Activated T-cell treated with anti-CD3 and anti-CD28 coated beads, Interleukin-2, amount 50 U/mL, for 24 hours (primary cell): ENCODE data around the gene FCHO2.

Experiments
- DNase-seq: peaks from one replicate; pipeline ENCODE4 v3.0.0-alpha.2; 2020
- H3K27ac Mint-ChIP-seq: 2 replicates; pipeline ENCODE4 v1.8.0; 2020; ENCODE audit warnings: mild to moderate bottlenecking, mixed read lengths
- H3K27me3 Mint-ChIP-seq: 2 replicates; pipeline ENCODE4 v1.8.0; 2020; ENCODE audit warnings: mixed read lengths
- H3K36me3 Mint-ChIP-seq: 2 replicates; pipeline ENCODE4 v1.8.0; 2020; ENCODE audit warnings: low read depth, mixed read lengths
- H3K4me1 Mint-ChIP-seq: 2 replicates; pipeline ENCODE4 v1.8.0; 2020; ENCODE audit warnings: low read depth, mixed read lengths
- H3K4me3 Mint-ChIP-seq: 2 replicates; pipeline ENCODE4 v1.8.0; 2020; ENCODE audit warnings: mild to moderate bottlenecking, moderate library complexity, mixed read lengths
- H3K9me3 Mint-ChIP-seq: 2 replicates; pipeline ENCODE4 v1.8.0; 2020; ENCODE audit warnings: mixed read lengths

Gene FCHO2

GRCh38 chr5:73097740-73098139 lies 141.9 kb downstream of the FCHO2 start:
- no peak for DNase-seq
- H3K4me1 Mint-ChIP-seq = peaks cover 14% of the 10 kb centered on the region
- H3K27me3 Mint-ChIP-seq = peaks cover 41% of the 10 kb centered on the region
- H3K27ac Mint-ChIP-seq = no peak overlapping the region
- no peaks in the 10 kb centered on the region for H3K36me3 Mint-ChIP-seq
- H3K9me3 Mint-ChIP-seq = peaks cover 5% of the 10 kb centered on the region
- H3K4me3 Mint-ChIP-seq = no peak overlapping the region

- Mint-ChIP-seq H3K9me3 (peaks cover 5% of the 10 kb centered on the region), H3K36me3 (no peaks in the 10 kb centered on the region), H3K4me1 (no peaks in the 10 kb centered on the region), H3K27ac (no peak overlapping the region), H3K27me3 (peaks cover 49% of the 10 kb centered on the region), H3K4me3 (no peak overlapping the region)
- DNase-seq = no peak
Measured at GRCh38 chr5:73100109-73100508, 144.3 kb downstream of the FCHO2 start.

DNA sequence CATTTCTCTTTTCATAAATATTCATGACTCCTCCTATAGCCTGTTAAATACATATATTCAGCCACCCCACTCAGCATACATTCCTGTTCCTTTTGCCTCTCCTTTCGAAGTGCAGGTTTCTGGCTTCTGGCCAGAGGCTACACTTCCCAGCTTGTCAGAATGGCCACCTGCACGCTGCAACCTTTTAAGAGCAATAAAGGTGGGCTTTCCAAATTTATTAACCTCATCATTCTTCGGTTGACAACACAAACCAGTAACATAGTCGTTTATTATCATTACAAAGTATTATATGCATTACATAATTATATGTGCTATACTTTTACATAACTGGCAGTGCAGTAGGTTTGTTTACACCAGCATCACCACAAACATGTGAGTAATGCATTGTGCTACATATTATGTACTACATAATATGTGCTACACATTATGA lies 148.0 kb downstream of the FCHO2 start:
- Mint-ChIP-seq H3K4me3 (no peak overlapping the region), H3K27ac (no peak overlapping the region), H3K27me3 (peaks cover 48% of the 10 kb centered on the region), H3K4me1 (no peaks in the 10 kb centered on the region), H3K36me3 (no peaks in the 10 kb centered on the region), H3K9me3 (no peaks in the 10 kb centered on the region)
- no peak for DNase-seq

DNA sequence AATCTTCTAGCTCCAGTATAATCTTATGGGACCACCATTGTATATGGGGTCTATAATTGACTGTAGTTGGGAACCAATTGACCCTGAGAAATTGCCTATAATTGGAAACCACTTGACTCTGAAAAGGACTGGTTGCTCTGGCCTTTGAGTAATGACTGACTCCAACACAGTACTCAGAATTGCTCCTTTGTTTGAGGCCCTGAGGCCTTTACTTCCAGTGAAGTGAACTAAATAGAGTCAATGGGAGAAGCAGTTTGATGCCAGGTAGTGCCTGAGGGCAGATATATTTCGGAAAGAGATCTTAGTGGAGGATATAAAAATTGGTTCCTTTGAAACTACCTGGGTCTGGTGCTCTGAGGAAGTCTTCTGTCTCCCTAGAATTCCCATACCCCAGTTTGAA lies 148.5 kb downstream of the FCHO2 start:
- Mint-ChIP-seq H3K9me3 (no peaks in the 10 kb centered on the region), H3K27ac (no peak overlapping the region), H3K27me3 (peaks cover 53% of the 10 kb centered on the region), H3K36me3 (no peaks in the 10 kb centered on the region), H3K4me1 (no peaks in the 10 kb centered on the region), H3K4me3 (no peak overlapping the region)
- no peak for DNase-seq

- no peak for DNase-seq
- H3K4me1 Mint-ChIP-seq = no peaks in the 10 kb centered on the region
- peaks cover 54% of the 10 kb centered on the region for H3K27me3 Mint-ChIP-seq
- H3K4me3 Mint-ChIP-seq = no peak overlapping the region
- H3K9me3 Mint-ChIP-seq = no peaks in the 10 kb centered on the region
- H3K36me3 Mint-ChIP-seq = no peaks in the 10 kb centered on the region
- H3K27ac Mint-ChIP-seq = no peak overlapping the region
Measured at GRCh38 chr5:73106335-73106734, 150.5 kb downstream of the FCHO2 start.

DNA sequence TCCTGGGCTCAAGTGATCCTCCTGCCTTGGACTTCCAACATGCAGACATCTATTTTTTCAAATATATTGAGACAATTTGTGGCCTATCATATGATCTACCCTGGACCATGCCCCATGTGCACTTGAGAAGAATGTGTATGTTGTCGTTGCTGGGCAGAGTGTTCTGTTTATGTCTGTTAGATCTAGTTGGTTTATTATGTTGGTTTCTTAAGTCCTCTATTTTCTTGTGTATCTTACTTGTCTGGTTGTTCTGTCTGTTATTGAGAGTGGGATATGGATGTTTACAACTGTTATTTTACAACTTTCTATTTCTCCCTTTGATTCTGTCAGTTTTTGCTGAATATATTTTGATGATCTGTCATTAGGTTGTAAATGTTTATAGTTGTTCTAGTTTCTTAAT lies 154.3 kb downstream of the FCHO2 start:
- Mint-ChIP-seq H3K4me1 (no peaks in the 10 kb centered on the region), H3K9me3 (peaks cover 2% of the 10 kb centered on the region), H3K36me3 (no peaks in the 10 kb centered on the region), H3K27ac (no peak overlapping the region), H3K27me3 (peaks cover 70% of the 10 kb centered on the region), H3K4me3 (no peak overlapping the region)
- no peak for DNase-seq

DNA sequence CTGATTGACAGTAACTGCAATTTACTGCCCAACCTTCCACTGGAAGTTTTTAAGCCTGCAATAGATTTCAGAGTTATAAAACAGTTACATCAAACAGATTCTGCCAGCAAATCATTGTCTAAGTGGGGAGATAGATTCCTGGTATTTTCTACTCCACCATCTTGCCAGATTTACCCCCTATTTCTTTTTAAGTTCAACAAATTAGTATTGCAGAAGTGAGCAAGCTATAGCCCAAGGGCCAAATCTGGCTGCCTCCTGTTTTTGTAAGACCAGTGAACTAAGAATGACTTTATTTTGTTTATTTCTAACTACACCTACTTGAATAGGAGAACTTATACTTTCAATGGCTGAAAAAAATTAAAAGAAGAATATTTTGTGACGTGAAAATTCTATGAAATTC lies 155.7 kb downstream of the FCHO2 start:
- H3K27ac Mint-ChIP-seq = no peak overlapping the region
- peaks cover 75% of the 10 kb centered on the region for H3K27me3 Mint-ChIP-seq
- H3K4me1 Mint-ChIP-seq = no peaks in the 10 kb centered on the region
- no peak for DNase-seq
- H3K4me3 Mint-ChIP-seq = no peak overlapping the region
- peaks cover 2% of the 10 kb centered on the region for H3K9me3 Mint-ChIP-seq
- no peaks in the 10 kb centered on the region for H3K36me3 Mint-ChIP-seq

DNA sequence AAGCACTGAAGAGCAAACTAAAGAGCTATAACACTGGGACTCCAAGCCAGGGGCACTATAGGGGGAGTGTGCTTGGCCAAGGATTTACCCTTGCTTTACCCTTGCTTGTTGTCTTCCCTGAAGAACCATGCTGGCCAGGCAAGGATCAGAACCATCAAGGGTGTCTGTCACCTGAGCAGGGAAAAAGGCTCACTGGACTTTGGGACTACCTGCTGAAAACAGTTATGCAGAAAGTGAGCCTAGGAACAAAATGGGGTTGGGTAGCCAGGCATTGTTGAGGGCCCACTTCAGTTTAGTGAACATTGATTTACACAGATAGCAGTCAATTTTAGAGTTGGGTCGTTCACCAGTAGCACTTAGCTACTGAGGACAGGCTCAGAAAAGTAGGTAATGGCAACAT lies 156.5 kb downstream of the FCHO2 start:
- Mint-ChIP-seq H3K36me3 (no peaks in the 10 kb centered on the region), H3K9me3 (peaks cover 2% of the 10 kb centered on the region), H3K27ac (no peak overlapping the region), H3K27me3 (peaks cover 76% of the 10 kb centered on the region), H3K4me1 (no peaks in the 10 kb centered on the region), H3K4me3 (no peak overlapping the region)
- DNase-seq = no peak

DNA sequence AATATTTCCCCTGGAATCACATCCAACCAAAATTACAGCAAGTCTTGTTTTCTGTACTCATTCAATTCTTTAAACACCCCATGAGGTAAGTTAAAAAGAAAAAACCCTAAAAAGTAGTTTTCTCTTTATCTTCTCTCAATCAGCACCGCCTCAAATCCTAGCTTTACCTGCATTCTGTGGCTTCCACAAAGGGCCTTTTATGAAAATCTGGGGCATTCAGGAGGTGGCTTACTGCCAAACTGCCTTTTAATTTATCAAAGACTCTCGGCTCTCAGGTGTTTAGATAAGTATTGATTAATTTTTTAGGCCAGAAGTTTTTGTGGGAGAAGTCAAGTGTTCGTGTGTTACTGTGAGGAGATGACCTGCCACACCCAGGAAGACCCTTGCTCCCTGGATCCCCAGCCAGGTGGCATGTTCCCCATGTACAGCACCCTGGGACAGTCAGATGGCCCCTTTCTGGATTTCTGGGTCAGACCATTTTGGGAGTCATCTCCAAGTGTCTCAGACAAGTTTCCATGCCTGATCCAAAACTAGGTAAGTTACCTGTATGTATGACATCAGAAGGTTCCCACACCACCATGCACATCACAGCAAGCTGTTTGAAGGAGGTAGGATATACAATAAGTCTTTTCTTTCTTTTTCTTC lies 158.3 kb downstream of the FCHO2 start:
- no peak for DNase-seq
- Mint-ChIP-seq H3K36me3 (no peaks in the 10 kb centered on the region), H3K27ac (no peak overlapping the region), H3K4me1 (no peaks in the 10 kb centered on the region), H3K9me3 (peaks cover 2% of the 10 kb centered on the region), H3K4me3 (no peak overlapping the region), H3K27me3 (peaks cover 79% of the 10 kb centered on the region)

- Mint-ChIP-seq H3K4me3 (no peak overlapping the region), H3K9me3 (peaks cover 2% of the 10 kb centered on the region), H3K4me1 (peaks cover 6% of the 10 kb centered on the region), H3K27me3 (peaks cover 77% of the 10 kb centered on the region), H3K27ac (no peak overlapping the region), H3K36me3 (no peaks in the 10 kb centered on the region)
- DNase-seq = no peak
Measured at GRCh38 chr5:73115399-73116051, 159.7 kb downstream of the FCHO2 start.

GRCh38 chr5:73116506-73116905 lies 160.7 kb downstream of the FCHO2 start:
- no peak overlapping the region for H3K27ac Mint-ChIP-seq
- H3K27me3 Mint-ChIP-seq = peaks cover 86% of the 10 kb centered on the region
- H3K4me1 Mint-ChIP-seq = peaks cover 10% of the 10 kb centered on the region
- H3K4me3 Mint-ChIP-seq = no peak overlapping the region
- no peak for DNase-seq
- no peaks in the 10 kb centered on the region for H3K36me3 Mint-ChIP-seq
- peaks cover 2% of the 10 kb centered on the region for H3K9me3 Mint-ChIP-seq

DNA sequence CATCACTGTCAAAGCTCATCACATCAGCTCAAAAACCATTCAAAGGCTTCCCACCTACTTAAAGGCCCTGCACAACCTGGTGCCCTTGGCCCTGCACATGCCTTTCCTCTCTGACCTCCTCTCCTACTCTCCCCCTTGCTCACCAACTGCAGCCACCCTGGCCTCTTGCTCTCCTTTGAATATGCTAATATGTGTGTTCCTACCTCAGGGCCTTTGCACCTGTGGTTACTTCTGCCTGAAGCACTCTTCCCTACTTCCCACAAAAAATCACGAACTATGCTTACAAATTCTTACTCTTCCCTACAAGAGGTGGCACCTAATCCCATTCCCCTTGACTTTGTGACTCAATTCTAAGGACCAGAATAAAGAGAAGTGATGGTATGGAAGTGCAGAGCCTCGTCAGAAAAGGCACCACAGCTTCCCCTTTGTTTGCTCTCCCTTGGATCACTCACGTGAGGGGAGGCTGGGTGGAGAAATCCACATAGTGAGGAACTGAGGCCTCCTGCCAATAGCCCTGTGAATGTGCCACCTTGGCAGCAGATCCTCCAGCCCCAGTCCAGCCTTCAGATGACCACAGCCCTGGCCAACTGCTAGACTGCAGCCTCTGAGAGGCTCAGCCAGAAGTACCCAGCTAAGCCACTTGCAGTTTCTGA lies 161.4 kb downstream of the FCHO2 start:
- Mint-ChIP-seq H3K4me1 (peaks cover 10% of the 10 kb centered on the region), H3K4me3 (no peak overlapping the region), H3K27ac (no peak overlapping the region), H3K27me3 (peaks cover 89% of the 10 kb centered on the region), H3K36me3 (no peaks in the 10 kb centered on the region), H3K9me3 (peaks cover 2% of the 10 kb centered on the region)
- DNase-seq = no peak

GRCh38 chr5:73118391-73118973 lies 162.6 kb downstream of the FCHO2 start:
- H3K4me1 Mint-ChIP-seq = peaks cover 20% of the 10 kb centered on the region
- no peak for DNase-seq
- H3K27ac Mint-ChIP-seq = no peak overlapping the region
- no peak overlapping the region for H3K4me3 Mint-ChIP-seq
- no peaks in the 10 kb centered on the region for H3K36me3 Mint-ChIP-seq
- no peaks in the 10 kb centered on the region for H3K9me3 Mint-ChIP-seq
- peaks cover 90% of the 10 kb centered on the region for H3K27me3 Mint-ChIP-seq

- peaks cover 28% of the 10 kb centered on the region for H3K4me1 Mint-ChIP-seq
- DNase-seq = no peak
- peaks cover 93% of the 10 kb centered on the region for H3K27me3 Mint-ChIP-seq
- H3K4me3 Mint-ChIP-seq = no peak overlapping the region
- H3K27ac Mint-ChIP-seq = no peak overlapping the region
- H3K9me3 Mint-ChIP-seq = no peaks in the 10 kb centered on the region
- H3K36me3 Mint-ChIP-seq = no peaks in the 10 kb centered on the region
Measured at GRCh38 chr5:73119451-73120157, 163.8 kb downstream of the FCHO2 start.
